ENCODE measurements around the gene EMILIN2.
A peak's percentile ranks its signal among the peaks of the same experiment; 100 is the strongest.
"Not testable (repeated sequence)": the region's sequence is repeated elsewhere in the genome, so short reads cannot be mapped to it uniquely, and the experiment has no call there.

The EMILIN2 gene

DNA sequence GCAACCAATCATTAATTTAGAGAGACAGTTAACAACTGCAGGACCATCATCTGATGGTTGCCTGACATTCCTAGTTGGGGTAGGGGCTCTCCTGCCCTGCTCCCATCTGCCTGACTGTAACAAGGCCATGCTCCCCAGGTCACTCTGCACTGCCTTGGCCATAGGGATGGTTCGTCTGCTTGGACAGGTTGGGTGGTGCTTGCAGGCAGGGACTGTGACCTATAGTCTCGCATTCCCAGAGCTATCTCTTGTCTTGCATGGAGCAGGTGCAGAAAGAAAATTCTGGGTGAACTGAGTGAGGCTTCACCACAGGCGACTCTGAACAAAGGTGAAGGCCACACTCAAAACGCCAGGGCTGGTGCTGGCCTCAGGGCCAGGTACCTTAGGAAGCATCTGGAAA is 64.7 kb downstream of the EMILIN2 start:
- TF ChIP-seq, protein P1, sequence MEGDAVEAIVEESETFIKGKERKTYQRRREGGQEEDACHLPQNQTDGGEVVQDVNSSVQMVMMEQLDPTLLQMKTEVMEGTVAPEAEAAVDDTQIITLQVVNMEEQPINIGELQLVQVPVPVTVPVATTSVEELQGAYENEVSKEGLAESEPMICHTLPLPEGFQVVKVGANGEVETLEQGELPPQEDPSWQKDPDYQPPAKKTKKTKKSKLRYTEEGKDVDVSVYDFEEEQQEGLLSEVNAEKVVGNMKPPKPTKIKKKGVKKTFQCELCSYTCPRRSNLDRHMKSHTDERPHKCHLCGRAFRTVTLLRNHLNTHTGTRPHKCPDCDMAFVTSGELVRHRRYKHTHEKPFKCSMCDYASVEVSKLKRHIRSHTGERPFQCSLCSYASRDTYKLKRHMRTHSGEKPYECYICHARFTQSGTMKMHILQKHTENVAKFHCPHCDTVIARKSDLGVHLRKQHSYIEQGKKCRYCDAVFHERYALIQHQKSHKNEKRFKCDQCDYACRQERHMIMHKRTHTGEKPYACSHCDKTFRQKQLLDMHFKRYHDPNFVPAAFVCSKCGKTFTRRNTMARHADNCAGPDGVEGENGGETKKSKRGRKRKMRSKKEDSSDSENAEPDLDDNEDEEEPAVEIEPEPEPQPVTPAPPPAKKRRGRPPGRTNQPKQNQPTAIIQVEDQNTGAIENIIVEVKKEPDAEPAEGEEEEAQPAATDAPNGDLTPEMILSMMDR (conservative IDR thresholded peaks at IDR 0.05; ENCODE audit: control insufficient read depth, insufficient read depth, low read depth, low read length): no peak
- no peak overlapping the region for H3K4me3 ChIP-seq (ENCODE audit: control insufficient read depth, low read depth, low read length)
- no peak for DNase-seq (ENCODE audit: low read depth)

- TF ChIP-seq, protein P1 (conservative IDR thresholded peaks at IDR 0.05; ENCODE audit: control insufficient read depth, insufficient read depth, low read depth, low read length): no peak
- no peak for DNase-seq (ENCODE audit: low read depth)
- H3K4me3 ChIP-seq (ENCODE audit: control insufficient read depth, low read depth, low read length): no peak overlapping the region
Observed at GRCh38 chr18:2912357-2913299, 65.8 kb downstream of the EMILIN2 start.

- no peak overlapping the region for H3K4me3 ChIP-seq (ENCODE audit: control insufficient read depth, low read depth, low read length)
- TF ChIP-seq, protein P1 (conservative IDR thresholded peaks at IDR 0.05; ENCODE audit: control insufficient read depth, insufficient read depth, low read depth, low read length): no peak
- no peak for DNase-seq (ENCODE audit: low read depth)
Observed at GRCh38 chr18:2913398-2914005, 66.7 kb downstream of the EMILIN2 start.

DNA sequence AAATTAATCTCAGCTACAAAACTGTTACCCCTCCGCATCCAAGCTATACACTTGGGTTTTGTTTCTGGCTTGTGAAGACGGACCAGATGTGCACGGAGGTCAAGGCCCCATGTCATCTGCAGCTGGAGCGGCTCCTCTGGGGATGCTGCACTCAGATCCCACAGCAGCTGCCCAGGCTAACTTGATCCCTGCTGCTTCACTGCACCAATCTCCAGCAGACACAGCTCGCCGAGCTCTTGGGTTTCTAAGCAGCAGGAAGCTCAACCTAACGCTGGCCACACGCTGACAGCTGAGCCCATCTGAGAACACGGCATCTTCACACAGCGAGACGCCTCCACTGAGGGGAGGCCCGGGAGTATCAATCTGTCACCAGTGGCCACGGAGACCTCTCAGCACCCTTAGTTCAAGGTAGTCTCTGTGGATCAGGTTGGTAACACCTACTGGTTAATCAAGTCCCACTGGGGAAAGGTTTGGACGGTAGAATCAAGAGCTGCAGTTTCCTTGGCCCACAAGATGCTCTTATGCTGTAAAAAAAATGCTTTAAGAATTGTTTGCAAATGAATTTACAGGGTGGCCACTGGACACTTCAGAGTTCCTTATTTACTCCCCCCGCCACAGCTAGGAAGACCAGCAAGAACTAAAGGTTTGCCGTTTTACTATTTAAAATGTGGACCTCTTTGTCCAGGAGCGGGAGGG is 67.5 kb downstream of the EMILIN2 start:
- peak; percentile 22 for DNase-seq (ENCODE audit: low read depth)
- TF ChIP-seq, protein P1 (conservative IDR thresholded peaks at IDR 0.05; ENCODE audit: control insufficient read depth, insufficient read depth, low read depth, low read length): no peak
- no peak overlapping the region for H3K4me3 ChIP-seq (ENCODE audit: control insufficient read depth, low read depth, low read length)

DNA sequence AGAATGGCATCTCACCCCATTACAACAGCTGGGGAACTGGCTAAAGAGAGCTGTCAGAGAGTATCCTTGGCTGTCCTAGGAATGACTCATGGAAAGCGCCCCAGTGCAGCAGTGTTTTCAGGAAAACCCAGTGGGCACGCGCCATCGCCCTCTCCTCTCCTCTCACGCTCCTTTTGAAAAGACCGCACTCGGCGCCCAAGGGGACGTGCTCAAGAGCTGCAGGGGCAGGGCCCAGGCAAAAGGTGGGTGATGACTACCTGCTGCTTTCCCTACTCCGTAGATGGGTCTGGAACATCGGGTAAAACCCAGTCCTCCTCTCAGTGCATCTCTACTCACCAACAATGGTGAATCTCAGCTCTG is 68.1 kb downstream of the EMILIN2 start:
- peak; percentile 62 for DNase-seq (ENCODE audit: low read depth)
- TF ChIP-seq, protein P1 (conservative IDR thresholded peaks at IDR 0.05; ENCODE audit: control insufficient read depth, insufficient read depth, low read depth, low read length): no peak
- no peak overlapping the region for H3K4me3 ChIP-seq (ENCODE audit: control insufficient read depth, low read depth, low read length)

- H3K4me3 ChIP-seq (ENCODE audit: control insufficient read depth, low read depth, low read length); DNase-seq (ENCODE audit: low read depth): not testable (repeated sequence)
Observed at GRCh38 chr18:2915486-2915885, 68.7 kb downstream of the EMILIN2 start.

DNA sequence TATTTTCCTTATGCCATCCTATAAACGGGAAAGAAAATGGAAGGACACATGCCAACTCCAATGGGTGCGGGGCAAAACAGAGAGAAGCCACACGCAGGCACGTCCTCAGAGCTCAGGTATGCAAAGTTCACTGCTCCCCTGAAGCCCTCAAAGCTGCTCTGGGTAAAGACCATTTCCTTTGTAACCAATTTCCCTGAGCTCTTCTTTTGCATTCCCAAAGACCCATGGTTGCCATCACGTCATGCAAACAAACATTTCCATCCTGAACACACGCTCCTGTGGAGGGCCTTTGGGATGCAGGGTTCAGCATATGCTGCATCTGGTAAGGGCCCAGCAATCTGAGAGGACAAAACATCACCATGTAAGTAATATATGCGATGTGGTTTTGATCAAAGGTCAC is 69.4 kb downstream of the EMILIN2 start:
- DNase-seq (ENCODE audit: low read depth): no peak
- no peak overlapping the region for H3K4me3 ChIP-seq (ENCODE audit: control insufficient read depth, low read depth, low read length)
- TF ChIP-seq, protein P1 (conservative IDR thresholded peaks at IDR 0.05; ENCODE audit: control insufficient read depth, insufficient read depth, low read depth, low read length): no peak
